ENCODE data around the gene PIEZO2. TPM values are rescaled to one million over a fixed set of nuclear protein-coding genes. Genes with fewer than 3 reads are reported as not detected.

The PIEZO2 gene
- total RNA-seq, 1 experiment from 2014 or later: 0.57 TPM

GRCh38 chr18:10842371-10842770, 307.0 kb downstream of the PIEZO2 start:
- Histone ChIP-seq H3K4me1 (ENCODE audit: control insufficient read depth, insufficient read depth, low read length) (no peaks in the 10 kb centered on the region), H3K27ac (ENCODE audit: low read length) (no peak overlapping the region), H3K27me3 (ENCODE audit: control insufficient read depth, insufficient read depth, low read length) (no peaks in the 10 kb centered on the region), H3K9me3 (ENCODE audit: control insufficient read depth, insufficient read depth, low read depth, low read length) (no peaks in the 10 kb centered on the region), H3K36me3 (ENCODE audit: control insufficient read depth, insufficient read depth, low read length) (no peaks in the 10 kb centered on the region), H3K4me3 (ENCODE audit: low read depth in 2 of 2, low read length in 2 of 2) (no peak overlapping the region)
- TF ChIP-seq REST (IDR thresholded peaks at IDR 0.05; ENCODE audit: insufficient read depth in 1 of 2, low read depth in 2 of 2, low read length in 1 of 2): no peak
- TF ChIP-seq POLR2AphosphoS5 (IDR thresholded peaks at IDR 0.05; ENCODE audit: low read depth, low read length): no peak
- no peak for TF ChIP-seq SIN3A (IDR thresholded peaks at IDR 0.05; ENCODE audit: borderline replicate concordance, insufficient read depth, low read depth, low read length)
- no peak for TF ChIP-seq TCF7L2 (IDR thresholded peaks at IDR 0.05; ENCODE audit: low read depth, low read length)
- TF ChIP-seq, protein P1, sequence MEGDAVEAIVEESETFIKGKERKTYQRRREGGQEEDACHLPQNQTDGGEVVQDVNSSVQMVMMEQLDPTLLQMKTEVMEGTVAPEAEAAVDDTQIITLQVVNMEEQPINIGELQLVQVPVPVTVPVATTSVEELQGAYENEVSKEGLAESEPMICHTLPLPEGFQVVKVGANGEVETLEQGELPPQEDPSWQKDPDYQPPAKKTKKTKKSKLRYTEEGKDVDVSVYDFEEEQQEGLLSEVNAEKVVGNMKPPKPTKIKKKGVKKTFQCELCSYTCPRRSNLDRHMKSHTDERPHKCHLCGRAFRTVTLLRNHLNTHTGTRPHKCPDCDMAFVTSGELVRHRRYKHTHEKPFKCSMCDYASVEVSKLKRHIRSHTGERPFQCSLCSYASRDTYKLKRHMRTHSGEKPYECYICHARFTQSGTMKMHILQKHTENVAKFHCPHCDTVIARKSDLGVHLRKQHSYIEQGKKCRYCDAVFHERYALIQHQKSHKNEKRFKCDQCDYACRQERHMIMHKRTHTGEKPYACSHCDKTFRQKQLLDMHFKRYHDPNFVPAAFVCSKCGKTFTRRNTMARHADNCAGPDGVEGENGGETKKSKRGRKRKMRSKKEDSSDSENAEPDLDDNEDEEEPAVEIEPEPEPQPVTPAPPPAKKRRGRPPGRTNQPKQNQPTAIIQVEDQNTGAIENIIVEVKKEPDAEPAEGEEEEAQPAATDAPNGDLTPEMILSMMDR (IDR thresholded peaks at IDR 0.05): no peak
- in situ Hi-C loops (cut with HindIII; ENCODE audit: low pct_unique_long_range_greater_than_20kb, low sequenced_read_pairs): no loop called here
- POLR2A ChIA-PET: no interaction called here
- CTCF ChIA-PET: no interaction called here
- ATAC-seq (no peak), DNase-seq (ENCODE audit: low read depth, low spot score) (no peak)
- BruUV-seq (replicated peaks): no TSS peak
- intact Hi-C loops (cut with micrococcal nuclease; ENCODE audit: unreplicated experiment): no loop called here

- DNase-seq (ENCODE audit: low read depth, low spot score) (no peak), ATAC-seq (no peak)
- Histone ChIP-seq H3K27me3 (ENCODE audit: control insufficient read depth, insufficient read depth, low read length) (no peaks in the 10 kb centered on the region), H3K4me1 (ENCODE audit: control insufficient read depth, insufficient read depth, low read length) (no peaks in the 10 kb centered on the region), H3K36me3 (ENCODE audit: control insufficient read depth, insufficient read depth, low read length) (no peaks in the 10 kb centered on the region), H3K9me3 (ENCODE audit: control insufficient read depth, insufficient read depth, low read depth, low read length) (no peaks in the 10 kb centered on the region), H3K4me3 (ENCODE audit: low read depth in 2 of 2, low read length in 2 of 2) (no peak overlapping the region), H3K27ac (ENCODE audit: low read length) (no peak overlapping the region)
- no TSS peak for BruUV-seq (replicated peaks)
- intact Hi-C loops (cut with micrococcal nuclease; ENCODE audit: unreplicated experiment): no loop called here
- TF ChIP-seq POLR2AphosphoS5 (IDR thresholded peaks at IDR 0.05; ENCODE audit: low read depth, low read length) (no peak), TCF7L2 (IDR thresholded peaks at IDR 0.05; ENCODE audit: low read depth, low read length) (no peak), SIN3A (IDR thresholded peaks at IDR 0.05; ENCODE audit: borderline replicate concordance, insufficient read depth, low read depth, low read length) (no peak), REST (IDR thresholded peaks at IDR 0.05; ENCODE audit: insufficient read depth in 1 of 2, low read depth in 2 of 2, low read length in 1 of 2) (no peak)
- TF ChIP-seq, protein P1 (IDR thresholded peaks at IDR 0.05): no peak
- ChIA-PET CTCF (interaction anchor here (0.6 to 0.9 kb wide), 2 partner anchors 10 to 200 kb away, joined by 3 to 4 read pairs; no protein-coding TSS in a partner anchor), POLR2A (no interaction called here)
- in situ Hi-C loops (cut with HindIII; ENCODE audit: low pct_unique_long_range_greater_than_20kb, low sequenced_read_pairs): no loop called here
Measured at GRCh38 chr18:10841203-10841602, 308.2 kb downstream of the PIEZO2 start.

Data from Panc1 (cell line).